NCI-H748 (cell line): ENCODE measurements around the gene STBD1.
"Not testable (repeated sequence)": the region's sequence is repeated elsewhere in the genome, so short reads cannot be mapped to it uniquely, and the experiment has no call there.

Experiments used
- DNase-seq: peaks from one replicate; lab custom pipeline; 2025; ENCODE audit not compliant: unreplicated experiment; lab: John Stamatoyannopoulos, UW

Gene STBD1

GRCh38 chr4:76282941-76283689 lies 23.4 kb upstream of the STBD1 start:
- no peak for DNase-seq

DNA sequence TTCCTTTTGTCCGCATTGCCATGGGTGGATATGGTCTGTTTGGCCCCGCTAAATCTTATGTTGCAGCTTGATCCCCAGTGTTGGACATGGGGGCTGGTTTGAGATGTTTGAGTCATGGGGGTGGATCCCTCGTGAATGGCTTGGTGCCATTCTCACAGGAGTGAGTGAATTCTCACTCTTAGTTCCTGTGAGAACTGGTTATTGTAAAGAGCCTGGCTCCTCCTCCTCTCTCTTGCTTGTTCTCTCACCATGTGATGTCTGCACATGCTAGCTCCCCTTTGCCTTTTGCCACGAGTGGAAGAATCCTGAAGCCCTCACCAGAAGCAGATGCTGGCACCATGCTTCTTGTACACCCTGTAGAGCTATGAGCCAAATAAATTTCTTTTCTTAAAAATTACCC lies 22.6 kb upstream of the STBD1 start:
- DNase-seq, result no peak

DNA sequence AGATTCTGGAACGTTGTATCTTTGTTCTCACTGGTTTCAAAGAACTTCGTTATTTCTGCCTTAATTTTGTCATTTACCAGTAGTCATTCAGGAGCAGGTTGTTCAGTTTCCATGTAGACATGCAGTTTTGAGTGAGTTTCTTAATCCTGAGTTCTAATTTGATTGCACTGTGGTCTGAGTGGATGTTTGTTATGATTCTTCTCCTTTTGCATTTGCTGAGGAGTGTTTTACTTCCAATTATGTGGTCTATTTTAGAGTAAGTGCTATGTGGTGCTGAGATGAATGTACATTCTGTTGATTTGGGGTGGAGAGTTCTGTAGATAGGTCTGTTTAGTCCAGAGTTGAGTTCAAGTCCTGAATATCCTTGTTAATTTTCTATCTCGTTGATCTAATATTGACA lies 18.7 kb upstream of the STBD1 start:
- not testable (repeated sequence) for DNase-seq

DNA sequence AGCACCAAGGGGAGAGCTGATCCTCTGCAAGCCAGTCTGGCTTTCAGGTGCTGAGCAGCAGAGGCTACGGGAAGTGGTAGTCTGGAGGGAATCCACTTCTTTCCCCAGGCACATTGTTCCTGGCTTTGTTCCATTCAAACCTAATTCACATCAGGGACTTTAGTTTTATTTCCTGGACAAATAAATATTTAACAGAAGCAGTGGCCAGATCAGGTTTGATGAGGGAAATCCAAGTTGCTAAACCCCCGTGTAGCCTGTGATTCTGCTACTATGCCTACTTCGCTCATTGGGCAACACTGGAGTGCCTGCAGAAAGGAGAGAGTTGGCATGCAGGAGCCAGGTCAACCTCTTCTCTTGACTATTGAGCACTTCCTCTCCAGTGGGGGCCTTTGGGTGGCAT lies 13.8 kb upstream of the STBD1 start:
- DNase-seq, result no peak

- DNase-seq, result no peak
These were observed 12.8 kb upstream of the STBD1 start for GRCh38 chr4:76293772-76294171.

DNA sequence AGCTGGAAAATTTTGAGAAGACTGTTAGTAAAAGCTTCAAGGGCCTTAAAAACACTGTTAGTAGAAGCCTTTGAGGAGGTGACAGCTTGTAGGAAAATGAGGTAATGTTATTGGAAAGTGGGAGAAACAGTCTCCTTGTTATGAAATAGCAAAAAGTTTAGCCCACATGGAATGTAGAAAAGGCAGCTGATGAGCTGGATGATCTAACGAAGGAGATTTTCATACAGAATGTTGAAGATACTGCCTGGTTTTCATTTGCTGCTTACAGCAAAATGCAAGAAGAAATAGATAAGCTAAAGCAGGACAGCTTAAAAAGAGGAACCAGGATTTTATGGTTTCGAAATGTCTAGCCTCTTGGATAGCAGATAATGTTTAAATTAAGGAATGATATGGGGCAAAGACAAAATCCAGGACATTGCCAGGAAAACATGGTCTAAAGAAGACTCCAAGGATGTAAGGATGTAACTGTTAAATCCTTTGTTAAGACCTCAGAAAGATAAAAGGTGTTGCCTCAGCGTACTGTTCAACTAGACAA lies 10.2 kb upstream of the STBD1 start:
- no peak for DNase-seq

DNA sequence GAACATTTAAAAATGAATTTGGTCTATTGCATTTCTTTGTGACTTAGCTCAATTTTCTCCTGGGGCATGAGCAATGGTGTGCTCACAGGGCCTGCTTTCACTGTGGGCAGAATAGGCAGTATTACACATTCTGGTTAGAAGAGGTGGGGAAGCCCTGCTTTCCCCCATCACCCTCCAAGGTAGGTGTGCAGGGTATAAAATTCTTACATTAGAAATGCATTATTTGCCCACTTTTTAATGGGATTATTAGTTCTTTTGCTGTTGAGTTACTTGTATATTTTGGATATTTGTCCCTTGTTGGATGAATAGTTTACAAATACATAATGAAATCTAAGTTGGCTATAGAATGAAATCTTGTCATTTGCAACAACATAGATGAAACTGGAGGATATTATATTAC lies 8.3 kb upstream of the STBD1 start:
- no peak for DNase-seq

GRCh38 chr4:76300012-76300411 lies 6.5 kb upstream of the STBD1 start:
- DNase-seq, result no peak

DNA sequence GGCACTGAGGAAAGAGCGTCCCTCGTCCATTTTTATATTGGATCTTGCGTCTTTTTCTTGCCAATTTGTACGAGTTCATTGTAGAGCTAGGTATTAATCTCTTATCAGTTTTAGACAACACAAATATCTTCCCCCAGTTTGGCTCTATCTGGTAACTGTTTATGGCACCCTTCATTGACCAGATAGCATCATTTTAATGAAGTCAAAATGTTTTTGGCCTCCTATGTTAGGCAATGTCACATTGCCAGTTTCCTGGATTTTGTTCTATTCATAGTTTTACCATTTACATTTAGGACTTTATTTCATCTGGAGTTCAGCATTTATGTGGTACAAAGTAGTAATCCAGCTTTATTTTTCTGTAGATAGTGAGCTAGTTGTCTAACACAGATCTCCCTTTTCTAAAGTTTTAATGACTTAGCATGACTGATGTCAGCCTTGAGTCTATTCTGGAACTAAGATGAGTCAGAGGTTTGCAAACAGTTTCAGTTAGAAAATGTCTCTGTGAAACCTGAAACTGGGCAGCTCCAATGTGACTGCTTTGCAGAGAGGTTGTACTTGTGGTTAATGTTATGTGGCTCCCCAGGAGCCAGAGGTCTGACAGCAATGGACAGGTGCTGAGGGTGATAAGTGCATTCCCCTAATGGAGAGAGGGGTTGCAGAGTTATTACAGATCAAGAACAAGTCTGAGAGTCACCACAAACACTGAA lies 5.3 kb upstream of the STBD1 start:
- no peak for DNase-seq

DNA sequence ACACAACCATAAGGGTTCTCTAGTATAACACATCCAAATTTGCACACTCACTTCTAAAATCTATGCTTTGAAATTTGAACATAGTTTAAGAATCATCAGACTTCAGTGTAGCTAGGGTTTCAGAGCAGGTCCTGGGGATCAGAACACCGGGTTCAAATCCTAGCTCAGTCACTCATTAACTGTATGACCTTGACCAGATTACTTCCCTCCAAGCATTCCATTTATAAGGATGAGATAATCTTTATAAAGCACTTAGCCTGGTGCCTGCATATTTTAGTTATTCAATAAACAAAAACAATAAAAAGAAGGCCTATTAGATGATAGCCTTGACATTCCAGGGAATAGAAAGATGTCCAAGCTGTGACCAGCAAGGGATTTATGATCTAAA lies 4.8 kb upstream of the STBD1 start:
- no peak for DNase-seq

- no peak for DNase-seq
These were observed 3.6 kb upstream of the STBD1 start for GRCh38 chr4:76302826-76303438.

DNA sequence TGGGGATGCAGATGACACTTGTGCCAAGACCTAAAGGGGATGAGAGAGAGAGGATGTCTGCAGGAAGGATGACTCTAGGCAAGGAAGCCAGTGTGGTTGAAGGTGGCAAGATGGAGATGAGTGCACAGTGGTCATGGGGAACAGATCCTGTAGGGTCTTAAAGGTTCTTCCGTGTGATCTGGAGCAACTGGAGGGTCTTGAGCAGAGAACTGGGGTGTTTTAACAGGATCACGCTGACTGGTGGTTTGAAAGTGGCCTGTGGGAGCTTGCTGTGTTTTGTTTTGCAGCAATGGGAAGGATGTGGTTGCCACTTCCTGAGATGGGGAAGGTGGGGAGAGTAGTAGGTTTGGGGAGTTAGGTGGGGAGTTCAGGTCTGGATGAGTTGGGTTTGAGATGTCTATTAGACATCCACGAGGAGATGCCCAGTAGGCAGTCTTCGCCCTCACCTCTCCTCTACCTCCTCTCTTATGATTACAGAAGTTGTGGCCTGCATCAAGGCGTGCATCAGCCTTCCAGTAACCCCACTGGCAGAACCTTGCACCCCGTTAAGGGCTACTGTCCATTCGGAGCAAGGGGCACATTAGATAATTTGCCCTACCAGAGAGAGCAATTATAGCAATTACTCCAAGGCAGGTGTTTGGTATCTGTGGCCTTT lies 1.4 kb upstream of the STBD1 start:
- DNase-seq, result no peak

- DNase-seq, result peak; percentile 75
These were observed 538 bp downstream of the STBD1 start for GRCh38 chr4:76306882-76307659.

DNA sequence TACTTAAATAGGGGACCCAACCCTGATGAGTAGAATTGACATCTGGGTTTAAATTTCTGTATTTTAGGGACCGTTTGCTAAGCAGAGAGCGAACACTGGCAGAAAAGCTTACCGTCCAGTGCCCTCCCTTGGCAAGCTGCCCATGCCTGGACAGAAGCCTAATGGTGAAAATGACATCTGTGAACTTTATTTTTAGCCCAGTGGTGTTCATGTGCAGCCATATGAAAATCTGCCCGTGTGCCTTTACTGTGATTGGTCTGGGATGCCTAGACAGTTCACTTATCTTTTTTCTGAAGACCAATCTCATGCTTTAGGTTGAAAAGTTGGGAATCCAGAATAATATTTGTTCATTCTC lies 1.1 kb downstream of the STBD1 start:
- DNase-seq, result no peak

DNA sequence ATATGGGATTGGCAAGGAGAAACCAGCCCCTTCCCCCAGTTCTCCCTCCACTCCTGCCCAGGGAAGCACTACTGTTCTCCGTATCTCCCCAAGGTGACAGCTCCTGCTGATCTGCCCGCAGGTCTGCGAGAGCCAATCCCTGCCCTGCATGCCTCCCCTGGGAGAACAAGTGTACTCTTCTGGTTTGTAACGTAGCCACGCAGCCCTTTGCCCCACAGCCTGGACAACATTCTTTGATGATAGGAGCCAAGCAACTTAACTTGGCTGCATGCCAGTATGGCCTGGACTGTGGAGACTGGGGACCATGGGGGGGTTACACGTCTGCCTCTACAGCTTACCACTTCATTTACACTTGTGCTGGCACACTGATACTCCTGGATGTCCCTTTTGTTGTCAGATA lies 2.0 kb downstream of the STBD1 start:
- no peak for DNase-seq

- DNase-seq, result no peak
These were observed 3.5 kb downstream of the STBD1 start for GRCh38 chr4:76309939-76310550.

DNA sequence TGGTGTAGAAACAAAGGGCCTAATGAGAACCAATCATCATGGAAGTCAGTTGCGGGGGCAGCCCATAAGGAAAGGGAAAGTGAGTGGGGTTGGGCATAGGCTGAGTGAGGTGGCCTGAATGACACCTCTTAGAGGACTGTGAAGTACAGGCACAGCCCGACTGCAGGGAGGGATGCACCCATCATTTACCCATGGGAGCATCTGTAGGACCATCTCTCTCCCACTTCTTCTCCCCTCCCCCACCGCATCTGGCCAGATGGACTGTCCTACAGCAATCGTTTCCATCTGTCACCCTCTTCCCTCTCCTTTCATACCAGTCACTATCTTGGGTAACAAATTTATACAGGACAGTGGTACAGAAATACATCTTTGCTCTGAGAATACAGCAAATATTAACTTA lies 4.2 kb downstream of the STBD1 start:
- no peak for DNase-seq

- no peak for DNase-seq
These were observed 5.4 kb downstream of the STBD1 start for GRCh38 chr4:76311896-76312331.

GRCh38 chr4:76312457-76312856 lies 5.9 kb downstream of the STBD1 start:
- no peak for DNase-seq

GRCh38 chr4:76313547-76313946 lies 7.0 kb downstream of the STBD1 start:
- DNase-seq, result no peak
